ENCODE measurements around the gene NCDN. TPM values are rescaled to one million over a fixed set of nuclear protein-coding genes. Genes with fewer than 3 reads are reported as not detected.
A peak's percentile ranks its signal among the peaks of the same experiment; 100 is the strongest.
"Not testable (repeated sequence)": the region's sequence is repeated elsewhere in the genome, so short reads cannot be mapped to it uniquely, and the experiment has no call there.

Gene NCDN
- total RNA-seq, 2 experiments from 2014 or later: 22.2 to 30.1 TPM

- H3K9me3 ChIP-seq (ENCODE audit: low read length): no peaks in the 10 kb centered on the region
- ChIA-PET POLR2A (interaction anchor here (0.6 to 1.1 kb wide), 6 partner anchors 154 to 498 kb away, joined by 3 to 4 read pairs (median 3); no protein-coding TSS in a partner anchor), CTCF (ENCODE audit: unreplicated experiment) (no interaction called here)
- BruUV-seq (replicated peaks): no TSS peak
- H4K20me1 ChIP-seq (ENCODE audit: insufficient read depth, low read length): no peaks in the 10 kb centered on the region
- DNase-seq (ENCODE audit: low spot score): no peak
- no peaks in the 10 kb centered on the region for H3K36me3 ChIP-seq (ENCODE audit: insufficient read depth, low read length)
- H3K4me1 ChIP-seq (ENCODE audit: insufficient read depth, low read length, poor library complexity, severe bottlenecking): peaks cover 23% of the 10 kb centered on the region
- intact Hi-C loops (cut with micrococcal nuclease; ENCODE audit: unreplicated experiment): no loop called here
- H3K79me2 ChIP-seq (ENCODE audit: insufficient read depth, low read depth, low read length): no peaks in the 10 kb centered on the region
- peak overlapping the region; percentile 5; the same call in 1 of the 2 replicates for H3K4me2 ChIP-seq (ENCODE audit: low read length)
- no peaks in the 10 kb centered on the region for H3K9me2 ChIP-seq (ENCODE audit: insufficient read depth, low read length)
- H3K27ac ChIP-seq (ENCODE audit: low read depth, low read length, poor library complexity, severe bottlenecking): no peak overlapping the region
- no peak overlapping the region for H2AFZ ChIP-seq (ENCODE audit: low read length)
- TF ChIP-seq EZH2phosphoT487 (IDR thresholded peaks at IDR 0.05; ENCODE audit: borderline replicate concordance, low read depth, low read length): no peak
- TF ChIP-seq CTCF (conservative IDR thresholded peaks at IDR 0.05; ENCODE audit: low read length): no peak
- H3K4me3 ChIP-seq (ENCODE audit: low read depth, low read length, poor library complexity, severe bottlenecking): no peak overlapping the region
Measured at GRCh38 chr1:35580949-35581388, 23.4 kb downstream of the NCDN start.

- H3K36me3 ChIP-seq (ENCODE audit: insufficient read depth, low read length); H4K20me1 ChIP-seq (ENCODE audit: insufficient read depth, low read length); H3K79me2 ChIP-seq (ENCODE audit: insufficient read depth, low read depth, low read length); H3K4me3 ChIP-seq (ENCODE audit: low read depth, low read length, poor library complexity, severe bottlenecking); H3K9me2 ChIP-seq (ENCODE audit: insufficient read depth, low read length); H2AFZ ChIP-seq (ENCODE audit: low read length); H3K4me2 ChIP-seq (ENCODE audit: low read length); CTCF ChIA-PET (ENCODE audit: unreplicated experiment); H3K9me3 ChIP-seq (ENCODE audit: low read length); H3K27ac ChIP-seq (ENCODE audit: low read depth, low read length, poor library complexity, severe bottlenecking); intact Hi-C loops (cut with micrococcal nuclease; ENCODE audit: unreplicated experiment); BruUV-seq (replicated peaks); DNase-seq (ENCODE audit: low spot score): not testable (repeated sequence)
- POLR2A ChIA-PET: interaction anchor here (0.6 to 1.1 kb wide), 4 partner anchors 152 to 459 kb away, joined by 3 to 4 read pairs (median 3); no protein-coding TSS in a partner anchor
- H3K4me1 ChIP-seq (ENCODE audit: insufficient read depth, low read length, poor library complexity, severe bottlenecking): peaks cover 23% of the 10 kb centered on the region
Measured at GRCh38 chr1:35581621-35582020, 24.0 kb downstream of the NCDN start.

- Histone ChIP-seq H3K4me1 (ENCODE audit: insufficient read depth, low read length, poor library complexity, severe bottlenecking) (peaks cover 5% of the 10 kb centered on the region), H3K9me3 (ENCODE audit: low read length) (no peaks in the 10 kb centered on the region), H3K4me2 (ENCODE audit: low read length) (no peak overlapping the region), H3K4me3 (ENCODE audit: low read depth, low read length, poor library complexity, severe bottlenecking) (no peak overlapping the region), H2AFZ (ENCODE audit: low read length) (no peak overlapping the region), H3K79me2 (ENCODE audit: insufficient read depth, low read depth, low read length) (no peaks in the 10 kb centered on the region), H4K20me1 (ENCODE audit: insufficient read depth, low read length) (no peaks in the 10 kb centered on the region), H3K36me3 (ENCODE audit: insufficient read depth, low read length) (no peaks in the 10 kb centered on the region), H3K9me2 (ENCODE audit: insufficient read depth, low read length) (no peaks in the 10 kb centered on the region), H3K27ac (ENCODE audit: low read depth, low read length, poor library complexity, severe bottlenecking) (no peak overlapping the region)
- no peak for DNase-seq (ENCODE audit: low spot score)
- ChIA-PET POLR2A (no interaction called here), CTCF (ENCODE audit: unreplicated experiment) (interaction anchor here (0.6 kb wide), 1 partner anchor 144 kb away, joined by 3 read pairs; no protein-coding TSS in a partner anchor)
- no TSS peak for BruUV-seq (replicated peaks)
- TF ChIP-seq CTCF (conservative IDR thresholded peaks at IDR 0.05; ENCODE audit: low read length): no peak
- no peak for TF ChIP-seq EZH2phosphoT487 (IDR thresholded peaks at IDR 0.05; ENCODE audit: borderline replicate concordance, low read depth, low read length)
- intact Hi-C loops (cut with micrococcal nuclease; ENCODE audit: unreplicated experiment): no loop called here
Measured at GRCh38 chr1:35585281-35585680, 27.7 kb downstream of the NCDN start.

- H4K20me1 ChIP-seq (ENCODE audit: insufficient read depth, low read length); H3K79me2 ChIP-seq (ENCODE audit: insufficient read depth, low read depth, low read length); DNase-seq (ENCODE audit: low spot score); H3K4me2 ChIP-seq (ENCODE audit: low read length); H3K9me2 ChIP-seq (ENCODE audit: insufficient read depth, low read length); BruUV-seq (replicated peaks); H3K27ac ChIP-seq (ENCODE audit: low read depth, low read length, poor library complexity, severe bottlenecking); H3K9me3 ChIP-seq (ENCODE audit: low read length); H3K4me3 ChIP-seq (ENCODE audit: low read depth, low read length, poor library complexity, severe bottlenecking); H3K4me1 ChIP-seq (ENCODE audit: insufficient read depth, low read length, poor library complexity, severe bottlenecking); H2AFZ ChIP-seq (ENCODE audit: low read length); intact Hi-C loops (cut with micrococcal nuclease; ENCODE audit: unreplicated experiment); H3K36me3 ChIP-seq (ENCODE audit: insufficient read depth, low read length); POLR2A ChIA-PET: not testable (repeated sequence)
- CTCF ChIA-PET (ENCODE audit: unreplicated experiment): interaction anchor here (0.6 kb wide), 1 partner anchor 144 kb away, joined by 3 read pairs; no protein-coding TSS in a partner anchor
Measured at GRCh38 chr1:35585805-35586204, 28.2 kb downstream of the NCDN start.

All from OCI-LY7 (cell line).